Bronchial epithelial cell (primary cell): ENCODE results near the gene OTOS. TPM values are rescaled to one million over a fixed set of nuclear protein-coding genes. Genes with fewer than 3 reads are reported as not detected.

Experiments
- DNase-seq: peaks from one replicate; pipeline ENCODE4 v3.0.0-alpha.2; 2010; ENCODE audit warnings: low read depth
- FAIRE-seq: peaks from 2 replicates; lab custom pipeline; 2011; peaks lifted over from hg19 to GRCh38; lab: Jason Lieb, UNC
- H3K27me3 ChIP-seq: 2 replicates; pipeline ENCODE4 v1.5.1; 2011; ENCODE audit warnings: low read length; ENCODE audit not compliant: control insufficient read depth, insufficient read depth
- H3K36me3 ChIP-seq: 2 replicates; pipeline ENCODE4 v1.5.1; 2011; ENCODE audit warnings: low read length; ENCODE audit not compliant: control insufficient read depth, insufficient read depth
- H3K4me3 ChIP-seq: 2 replicates; pipeline ENCODE4 v1.5.1; 2011; ENCODE audit warnings: mild to moderate bottlenecking, low read depth, low read length, control low read depth
- total RNA-seq: library from RNA; depleted of rRNA; stranded (reverse); fragments of >200 nt; gene quantifications from 2 replicates; pipeline ENCODE4 v1.2.1, GENCODE V29; 2014
- TF ChIP-seq, protein P1 (sequence below): IDR thresholded peaks from 2 replicates; pipeline ENCODE4 v1.5.1; 2011; ENCODE audit warnings: mild to moderate bottlenecking, moderate library complexity, low read length, control low read depth, inconsistent platforms; ENCODE audit not compliant: insufficient read depth, severe bottlenecking

OTOS gene
- total RNA-seq, 1 donor from 2014 or later, result not detected

DNA sequence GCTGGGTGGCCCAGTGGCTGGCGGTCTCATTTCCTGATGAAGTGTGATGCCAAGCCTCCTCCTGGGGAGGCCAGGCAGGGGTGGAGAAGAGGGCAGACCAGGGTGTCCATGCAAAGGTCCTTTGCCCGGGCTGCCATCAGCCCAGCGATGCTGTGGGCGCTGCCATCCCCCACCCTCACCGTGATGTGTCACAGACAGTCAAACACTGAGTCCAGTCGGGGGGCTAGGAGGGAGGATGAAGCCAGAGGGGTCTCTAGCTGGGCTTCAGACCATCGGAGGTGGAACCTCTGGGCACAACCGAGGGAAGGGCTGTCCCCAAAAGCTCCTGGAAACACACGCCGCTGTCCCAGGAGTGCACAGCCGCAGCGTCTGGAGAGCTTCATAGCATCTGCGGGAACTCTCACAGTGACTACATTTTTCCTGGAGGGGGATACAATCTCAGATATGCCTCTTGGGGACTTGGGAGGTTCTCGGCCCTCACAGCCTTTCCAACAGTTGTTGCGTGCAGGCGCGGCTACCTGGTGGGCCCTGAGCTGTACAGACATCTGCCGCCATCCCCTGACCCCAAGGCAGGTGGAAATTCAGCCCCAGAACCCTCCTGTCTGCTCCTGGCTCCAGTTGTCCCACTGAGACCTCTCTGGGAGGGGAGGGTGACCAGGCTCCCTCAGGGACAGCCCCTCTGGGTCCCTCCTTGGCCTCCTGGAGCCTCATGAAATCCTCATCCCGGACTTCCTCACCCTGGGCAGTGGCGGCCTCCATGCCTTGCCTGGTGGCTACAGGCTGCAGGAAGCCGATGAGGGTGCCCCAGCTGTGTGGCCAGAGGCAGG lies 26.5 kb upstream of the OTOS start:
- no peak overlapping the region for H3K4me3 ChIP-seq
- no peak for FAIRE-seq
- DNase-seq, result no peak
- H3K36me3 ChIP-seq, result no peaks in the 10 kb centered on the region
- TF ChIP-seq, protein P1, sequence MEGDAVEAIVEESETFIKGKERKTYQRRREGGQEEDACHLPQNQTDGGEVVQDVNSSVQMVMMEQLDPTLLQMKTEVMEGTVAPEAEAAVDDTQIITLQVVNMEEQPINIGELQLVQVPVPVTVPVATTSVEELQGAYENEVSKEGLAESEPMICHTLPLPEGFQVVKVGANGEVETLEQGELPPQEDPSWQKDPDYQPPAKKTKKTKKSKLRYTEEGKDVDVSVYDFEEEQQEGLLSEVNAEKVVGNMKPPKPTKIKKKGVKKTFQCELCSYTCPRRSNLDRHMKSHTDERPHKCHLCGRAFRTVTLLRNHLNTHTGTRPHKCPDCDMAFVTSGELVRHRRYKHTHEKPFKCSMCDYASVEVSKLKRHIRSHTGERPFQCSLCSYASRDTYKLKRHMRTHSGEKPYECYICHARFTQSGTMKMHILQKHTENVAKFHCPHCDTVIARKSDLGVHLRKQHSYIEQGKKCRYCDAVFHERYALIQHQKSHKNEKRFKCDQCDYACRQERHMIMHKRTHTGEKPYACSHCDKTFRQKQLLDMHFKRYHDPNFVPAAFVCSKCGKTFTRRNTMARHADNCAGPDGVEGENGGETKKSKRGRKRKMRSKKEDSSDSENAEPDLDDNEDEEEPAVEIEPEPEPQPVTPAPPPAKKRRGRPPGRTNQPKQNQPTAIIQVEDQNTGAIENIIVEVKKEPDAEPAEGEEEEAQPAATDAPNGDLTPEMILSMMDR, result no peak
- H3K27me3 ChIP-seq, result peaks cover 3% of the 10 kb centered on the region

DNA sequence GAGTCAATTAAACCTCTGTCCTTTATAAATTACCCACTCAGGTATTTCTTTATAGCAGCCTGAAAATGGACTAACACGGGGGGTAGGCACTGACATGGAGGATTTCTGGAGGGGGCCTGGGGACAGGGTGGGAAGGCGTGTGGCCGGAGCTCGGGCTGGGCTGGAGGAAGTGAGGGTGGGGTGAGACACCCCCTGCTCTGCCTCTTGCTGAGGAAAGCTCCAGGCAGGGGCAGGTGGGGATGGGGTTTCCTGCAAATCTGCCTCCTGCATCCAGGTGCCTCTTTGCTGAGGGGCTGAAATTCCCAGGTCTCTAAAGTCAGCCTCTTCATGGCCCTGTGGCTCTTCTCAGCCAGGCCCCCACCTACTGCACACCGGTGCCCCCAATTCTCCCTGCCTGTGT lies 25.7 kb upstream of the OTOS start:
- DNase-seq (no peak), FAIRE-seq (no peak)
- no peaks in the 10 kb centered on the region for H3K36me3 ChIP-seq
- TF ChIP-seq, protein P1, result no peak
- H3K27me3 ChIP-seq, result peaks cover 3% of the 10 kb centered on the region
- no peak overlapping the region for H3K4me3 ChIP-seq

DNA sequence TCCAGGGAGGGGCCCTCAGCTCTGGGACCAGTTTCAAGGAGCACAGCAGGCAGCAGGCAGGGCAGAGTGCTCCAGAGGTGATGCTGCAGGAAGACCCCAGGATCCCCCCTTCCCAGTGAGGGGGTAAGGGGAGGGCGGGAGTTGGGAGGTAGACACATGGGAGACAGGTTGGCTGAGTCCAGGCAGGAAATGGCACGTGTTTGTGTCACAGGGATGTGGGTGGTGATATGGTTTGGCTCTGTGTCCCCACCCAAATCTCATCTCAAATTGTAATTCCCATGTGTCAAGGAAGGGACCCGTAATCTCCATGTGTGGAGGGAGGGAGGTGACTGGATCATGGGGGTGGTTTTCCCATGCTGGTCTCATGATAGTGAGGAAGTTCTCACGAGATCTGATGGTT lies 25.2 kb upstream of the OTOS start:
- FAIRE-seq (peak; percentile 55), DNase-seq (no peak)
- H3K27me3 ChIP-seq, result peaks cover 3% of the 10 kb centered on the region

DNA sequence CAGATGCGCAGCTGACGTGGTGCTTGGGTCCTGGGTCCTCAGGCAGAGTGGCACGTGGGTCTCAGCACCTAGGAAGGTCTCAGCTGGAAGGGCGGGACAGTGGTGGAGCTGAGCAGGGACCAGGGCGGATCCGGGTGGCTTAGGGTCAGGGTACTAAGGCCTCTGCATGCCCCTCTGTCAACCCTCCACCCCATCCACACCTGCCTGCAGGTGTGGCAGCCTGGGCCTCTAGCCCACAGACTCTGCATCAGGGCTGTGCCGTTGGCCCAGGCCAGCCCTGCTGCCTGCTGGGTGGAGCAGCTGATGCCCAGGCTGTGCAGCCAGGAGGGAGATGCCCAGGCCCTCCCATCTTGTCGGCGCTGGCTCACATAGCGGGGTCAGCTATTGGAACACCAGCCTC lies 24.6 kb upstream of the OTOS start:
- DNase-seq, result no peak
- no peaks in the 10 kb centered on the region for H3K27me3 ChIP-seq
- no peaks in the 10 kb centered on the region for H3K36me3 ChIP-seq
- FAIRE-seq, result no peak
- TF ChIP-seq, protein P1, result no peak
- H3K4me3 ChIP-seq, result no peak overlapping the region

More for the DNA sequence above, 25.2 kb upstream of the OTOS start:
- TF ChIP-seq, protein P1, result no peak
- Histone ChIP-seq H3K36me3 (no peaks in the 10 kb centered on the region), H3K4me3 (no peak overlapping the region)

DNA sequence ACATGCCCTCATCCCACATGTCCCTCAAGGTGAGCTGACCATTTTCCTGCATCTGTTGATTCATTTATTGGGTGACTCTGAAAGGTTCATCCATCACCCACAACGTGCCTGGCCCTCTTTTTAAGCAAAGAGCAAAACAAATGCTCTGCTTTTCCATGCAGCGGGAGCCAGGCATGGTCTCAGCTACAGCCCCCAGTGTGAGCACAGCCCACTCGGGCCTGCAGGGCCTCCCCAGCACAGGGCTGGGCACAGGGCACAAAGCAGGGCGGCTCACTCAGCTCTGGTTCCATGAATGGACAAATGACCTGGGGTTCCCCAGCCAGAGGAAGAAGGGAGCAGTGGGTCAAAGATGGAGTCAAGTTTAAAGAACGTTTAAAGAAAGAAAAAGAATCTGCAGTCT lies 24.1 kb upstream of the OTOS start:
- Histone ChIP-seq H3K36me3 (no peaks in the 10 kb centered on the region), H3K4me3 (no peak overlapping the region), H3K27me3 (no peaks in the 10 kb centered on the region)
- TF ChIP-seq, protein P1, result no peak
- FAIRE-seq, result no peak
- DNase-seq, result no peak
